H9 (cell line): ENCODE data around the gene DPEP3. TPM values are rescaled to one million over a fixed set of nuclear protein-coding genes. Genes with fewer than 3 reads are reported as not detected.

ENCODE experiments used
- DNase-seq: peaks from one replicate; pipeline ENCODE4 v3.0.0-alpha.2; 2017
- H2AFZ ChIP-seq: one replicate; pipeline ENCODE4 v1.6.1; 2013; ENCODE audit warnings: mild to moderate bottlenecking, low read length, control low read depth, moderate library complexity
- H2AK5ac ChIP-seq: 2 replicates; pipeline ENCODE4 v1.6.1; 2013; ENCODE audit warnings: low read length, control low read depth, mixed read lengths; ENCODE audit not compliant: insufficient read length
- H2BK120ac ChIP-seq: one replicate; pipeline ENCODE4 v1.6.1; 2013; ENCODE audit warnings: low read depth, mild to moderate bottlenecking, low read length, control low read depth, inconsistent platforms; ENCODE audit not compliant: poor library complexity, severe bottlenecking
- H2BK12ac ChIP-seq: 2 replicates; pipeline ENCODE4 v1.6.1; 2013; ENCODE audit warnings: low read length, control low read depth, mixed read lengths, low read depth; ENCODE audit not compliant: insufficient read length
- H2BK15ac ChIP-seq: 2 replicates; pipeline ENCODE4 v1.6.1; 2013; ENCODE audit warnings: low read depth, low read length, control low read depth
- H2BK20ac ChIP-seq: one replicate; pipeline ENCODE4 v1.6.1; 2013; ENCODE audit warnings: low read depth, mild to moderate bottlenecking, low read length, control low read depth, inconsistent platforms; ENCODE audit not compliant: poor library complexity, severe bottlenecking
- H2BK5ac ChIP-seq: 2 replicates; pipeline ENCODE4 v1.6.1; 2013; ENCODE audit warnings: low read length, control low read depth, mixed read lengths; ENCODE audit not compliant: insufficient read length
- H3K14ac ChIP-seq: 2 replicates; pipeline ENCODE4 v1.6.1; 2013; ENCODE audit warnings: low read length, control low read depth; ENCODE audit not compliant: insufficient read depth
- H3K18ac ChIP-seq: 2 replicates; pipeline ENCODE4 v1.6.1; 2013; ENCODE audit warnings: low read depth, mild to moderate bottlenecking, mixed read lengths, low read length, control low read depth; ENCODE audit not compliant: insufficient read length
- H3K23ac ChIP-seq: 2 replicates; pipeline ENCODE4 v1.6.1; 2013; ENCODE audit warnings: low read length, control low read depth, mixed read lengths, low read depth; ENCODE audit not compliant: insufficient read length
- H3K23me2 ChIP-seq: 2 replicates; pipeline ENCODE4 v1.6.1; 2013; ENCODE audit warnings: low read depth, mild to moderate bottlenecking, mixed read lengths, low read length, control low read depth; ENCODE audit not compliant: insufficient read length, poor library complexity, severe bottlenecking
- H3K27ac ChIP-seq: 2 replicates; pipeline ENCODE4 v1.5.1; 2013; ENCODE audit warnings: low read length, control low read depth, mixed read lengths, low read depth; ENCODE audit not compliant: insufficient read length
- H3K27me3 ChIP-seq: 2 replicates; pipeline ENCODE4 v1.6.1; 2013; ENCODE audit warnings: low read length, control low read depth, inconsistent platforms; ENCODE audit not compliant: insufficient read depth
- H3K4ac ChIP-seq: 2 replicates; pipeline ENCODE4 v1.6.1; 2013; ENCODE audit warnings: low read depth, mild to moderate bottlenecking, control low read depth, inconsistent platforms, low read length, moderate library complexity
- H3K4me1 ChIP-seq: 2 replicates; pipeline ENCODE4 v1.6.1; 2013; ENCODE audit warnings: low read length, control low read depth, inconsistent platforms; ENCODE audit not compliant: insufficient read depth
- H3K4me2 ChIP-seq: 2 replicates; pipeline ENCODE4 v1.6.1; 2013; ENCODE audit warnings: low read length, control low read depth, mixed read lengths; ENCODE audit not compliant: insufficient read length, insufficient read depth
- H3K56ac ChIP-seq: 2 replicates; pipeline ENCODE4 v1.6.1; 2013; ENCODE audit warnings: low read depth, mild to moderate bottlenecking, mixed read lengths, low read length, control low read depth; ENCODE audit not compliant: insufficient read length
- H3K79me1 ChIP-seq: 2 replicates; pipeline ENCODE4 v1.6.1; 2013; ENCODE audit warnings: low read depth, mild to moderate bottlenecking, moderate library complexity, low read length, control low read depth, inconsistent platforms; ENCODE audit not compliant: insufficient read depth, poor library complexity, severe bottlenecking
- H3K79me2 ChIP-seq: 2 replicates; pipeline ENCODE4 v1.6.1; 2013; ENCODE audit warnings: low read length, control low read depth, inconsistent platforms; ENCODE audit not compliant: insufficient read depth
- H3K9ac ChIP-seq: 2 replicates; pipeline ENCODE4 v1.6.1; 2013; ENCODE audit warnings: low read length, control low read depth, mixed read lengths; ENCODE audit not compliant: insufficient read length; ENCODE audit errors: extremely low read depth
- H3K9me3 ChIP-seq: one replicate; pipeline ENCODE4 v1.6.1; 2013; ENCODE audit warnings: low read depth, low read length, inconsistent platforms; ENCODE audit not compliant: control insufficient read depth
- H3T11ph ChIP-seq: one replicate; pipeline ENCODE4 v1.6.1; 2013; ENCODE audit warnings: mild to moderate bottlenecking, low read length, control low read depth, inconsistent platforms
- H4K20me1 ChIP-seq: one replicate; pipeline ENCODE4 v1.6.1; 2013; ENCODE audit not compliant: control insufficient read depth, insufficient read length, insufficient read depth
- H4K5ac ChIP-seq: 2 replicates; pipeline ENCODE4 v1.6.1; 2013; ENCODE audit warnings: low read depth, mild to moderate bottlenecking, mixed read lengths, low read length, control low read depth; ENCODE audit not compliant: insufficient read length
- H4K8ac ChIP-seq: replicated peaks from 2 replicates; pipeline ENCODE4 v1.6.1; 2013; ENCODE audit warnings: low read length, control low read depth, mixed read lengths, low read depth; ENCODE audit not compliant: insufficient read length
- H4K91ac ChIP-seq: 2 replicates; pipeline ENCODE4 v1.6.1; 2013; ENCODE audit warnings: low read depth, mild to moderate bottlenecking, moderate library complexity, mixed read lengths, low read length, control low read depth; ENCODE audit not compliant: insufficient read length
- H3K27ac Mint-ChIP-seq, 3 experiments: 2 replicates in 2 of 3; 3 replicates in 1 of 3; pipeline ENCODE4 v1.8.0; 2020 to 2021; ENCODE audit warnings: mixed read lengths in 3 of 3, mild to moderate bottlenecking in 1 of 3, moderate library complexity in 1 of 3
- H3K27me3 Mint-ChIP-seq: 2 replicates; pipeline ENCODE4 v1.8.0; 2021; ENCODE audit warnings: low read depth, mild to moderate bottlenecking, moderate library complexity, mixed read lengths
- H3K36me3 Mint-ChIP-seq, 3 experiments: 2 replicates in 2 of 3; 3 replicates in 1 of 3; pipeline ENCODE4 v1.8.0; 2020 to 2021; ENCODE audit warnings: low read depth in 3 of 3, mixed read lengths in 3 of 3; ENCODE audit not compliant: insufficient read depth in 1 of 3
- H3K4me1 Mint-ChIP-seq, 2 experiments: 2 replicates each; pipeline ENCODE4 v1.8.0; 2020; ENCODE audit warnings: mixed read lengths in 2 of 2
- H3K4me3 Mint-ChIP-seq, 2 experiments: 2 replicates in 1 of 2; 3 replicates in 1 of 2; pipeline ENCODE4 v1.8.0; 2020 to 2021; ENCODE audit warnings: mild to moderate bottlenecking in 2 of 2, mixed read lengths in 2 of 2, moderate library complexity in 1 of 2
- H3K9me3 Mint-ChIP-seq, 2 experiments: 2 replicates in 1 of 2; 3 replicates in 1 of 2; pipeline ENCODE4 v1.8.0; 2020; ENCODE audit warnings: mild to moderate bottlenecking in 2 of 2, mixed read lengths in 2 of 2, moderate library complexity in 1 of 2
- WGBS: extraction: QIAGEN DNeasy Blood & Tissue Kit; methylation state at CpG from one replicate; pipeline ENCODE4 v1.1.7; 2013; ENCODE audit warnings: missing lambda C conversion rate, low lambda C conversion rate, mixed read lengths; ENCODE audit not compliant: insufficient read length; ENCODE audit errors: extremely low coverage; 5-methylcytosine and 5-hydroxymethylcytosine counted together
- total RNA-seq: library from RNA; stranded (reverse); gene quantifications from 2 replicates; pipeline ENCODE4 v1.2.1, GENCODE V29; 2021
- TF ChIP-seq, protein P1 (sequence below): fragments of 200-600 bp; sonication (generic); conservative IDR thresholded peaks from 3 replicates; pipeline ENCODE4 v1.8.0; 2021; ENCODE audit warnings: antibody characterized with exemption, mild to moderate bottlenecking

Gene DPEP3
- total RNA-seq, 1 experiment from 2014 or later = 0.68 TPM

DNA sequence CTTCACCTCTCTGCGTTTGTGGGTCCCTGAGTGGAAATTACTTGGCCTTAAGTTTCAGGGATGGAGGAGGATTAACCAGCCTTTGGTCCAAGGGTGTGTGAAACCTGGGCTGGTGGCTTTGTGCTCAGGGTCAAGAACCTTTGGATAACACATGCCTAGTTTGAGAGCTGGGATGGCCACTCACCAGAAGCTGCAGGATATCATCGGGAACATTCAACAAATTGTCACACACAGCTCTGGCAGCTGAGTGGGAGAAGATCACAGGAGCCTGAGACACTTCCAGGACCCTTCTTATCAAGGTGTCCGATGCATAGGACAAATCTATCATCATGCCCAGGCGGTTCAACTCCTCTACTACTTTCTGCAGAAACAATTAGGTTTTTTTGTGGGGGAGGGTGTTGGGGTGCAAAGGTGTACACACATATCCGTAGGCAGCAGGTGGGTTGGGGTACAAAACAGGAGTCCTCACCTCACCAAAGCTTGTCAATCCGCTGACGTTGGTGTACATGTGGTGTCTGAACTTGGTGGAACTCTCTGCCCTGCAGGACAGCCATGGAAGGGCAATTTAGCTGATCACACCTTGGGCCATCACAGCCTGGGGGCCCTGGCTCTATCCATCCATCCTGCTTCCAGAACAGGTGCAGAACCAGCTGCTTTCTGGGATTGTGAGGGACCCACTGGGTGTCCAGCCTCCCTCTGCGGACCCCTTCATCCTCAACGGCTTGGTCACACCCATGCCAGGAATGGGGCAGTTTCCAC is 2.7 kb downstream of the DPEP3 start:
- Histone ChIP-seq H3K23ac (no peak overlapping the region), H3K14ac (no peak overlapping the region)
- no peak overlapping the region for H3K27ac Mint-ChIP-seq

More for the DNA sequence above, 2.7 kb downstream of the DPEP3 start:
- no peaks in the 10 kb centered on the region for H3K4me1 ChIP-seq
- WGBS = no CpG with 5 or more reads among the region's 9 CpGs
- Mint-ChIP-seq H3K9me3 (no peaks in the 10 kb centered on the region), H3K27me3 (peaks cover 17% of the 10 kb centered on the region), H3K4me3 (no peak overlapping the region), H3K4me1 (no peaks in the 10 kb centered on the region), H3K36me3 (no peaks in the 10 kb centered on the region)
- no peak overlapping the region for H2BK12ac ChIP-seq
- no peaks in the 10 kb centered on the region for H3K23me2 ChIP-seq
- no peak overlapping the region for H3K4me2 ChIP-seq
- H2AK5ac ChIP-seq = no peak overlapping the region
- H3K27me3 ChIP-seq = no peaks in the 10 kb centered on the region; the same call in 1 of the 2 replicates
- no peak overlapping the region for H2AFZ ChIP-seq
- H3K56ac ChIP-seq = no peak overlapping the region
- no peak overlapping the region for H3K4ac ChIP-seq
- no peak overlapping the region for H2BK20ac ChIP-seq
- H3K9ac ChIP-seq = no peak overlapping the region
- H4K5ac ChIP-seq = no peak overlapping the region
- no peak overlapping the region for H2BK120ac ChIP-seq
- DNase-seq = no peak
- no peaks in the 10 kb centered on the region for H3K79me1 ChIP-seq
- H4K20me1 ChIP-seq = no peaks in the 10 kb centered on the region
- H4K8ac ChIP-seq = no peak overlapping the region
- H3K27ac ChIP-seq = no peak overlapping the region
- H4K91ac ChIP-seq = no peak overlapping the region
- no peak overlapping the region for H2BK15ac ChIP-seq
- TF ChIP-seq, protein P1, sequence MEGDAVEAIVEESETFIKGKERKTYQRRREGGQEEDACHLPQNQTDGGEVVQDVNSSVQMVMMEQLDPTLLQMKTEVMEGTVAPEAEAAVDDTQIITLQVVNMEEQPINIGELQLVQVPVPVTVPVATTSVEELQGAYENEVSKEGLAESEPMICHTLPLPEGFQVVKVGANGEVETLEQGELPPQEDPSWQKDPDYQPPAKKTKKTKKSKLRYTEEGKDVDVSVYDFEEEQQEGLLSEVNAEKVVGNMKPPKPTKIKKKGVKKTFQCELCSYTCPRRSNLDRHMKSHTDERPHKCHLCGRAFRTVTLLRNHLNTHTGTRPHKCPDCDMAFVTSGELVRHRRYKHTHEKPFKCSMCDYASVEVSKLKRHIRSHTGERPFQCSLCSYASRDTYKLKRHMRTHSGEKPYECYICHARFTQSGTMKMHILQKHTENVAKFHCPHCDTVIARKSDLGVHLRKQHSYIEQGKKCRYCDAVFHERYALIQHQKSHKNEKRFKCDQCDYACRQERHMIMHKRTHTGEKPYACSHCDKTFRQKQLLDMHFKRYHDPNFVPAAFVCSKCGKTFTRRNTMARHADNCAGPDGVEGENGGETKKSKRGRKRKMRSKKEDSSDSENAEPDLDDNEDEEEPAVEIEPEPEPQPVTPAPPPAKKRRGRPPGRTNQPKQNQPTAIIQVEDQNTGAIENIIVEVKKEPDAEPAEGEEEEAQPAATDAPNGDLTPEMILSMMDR = no peak
- no peaks in the 10 kb centered on the region for H3K79me2 ChIP-seq
- H3T11ph ChIP-seq = no peak overlapping the region
- no peak overlapping the region for H3K18ac ChIP-seq
- H3K9me3 ChIP-seq = no peaks in the 10 kb centered on the region
- H2BK5ac ChIP-seq = no peak overlapping the region
